GM19328 (cell line): ENCODE data around the gene TMEM81.

Experiments
- ATAC-seq: cut with Tn5 transposase; IDR thresholded peaks from one replicate; pipeline ENCODE4 v1.9.1; 2021; ENCODE audit warnings: mild to moderate bottlenecking, moderate library complexity; ENCODE audit not compliant: unreplicated experiment

The TMEM81 gene

GRCh38 chr1:205061227-205061626, 23.0 kb downstream of the TMEM81 start:
- no peak for ATAC-seq

- no peak for ATAC-seq
These were observed 23.5 kb downstream of the TMEM81 start for GRCh38 chr1:205060746-205061145.

- ATAC-seq = no peak
These were observed 24.6 kb downstream of the TMEM81 start for GRCh38 chr1:205059660-205060059.

- no peak for ATAC-seq
These were observed 25.4 kb downstream of the TMEM81 start for GRCh38 chr1:205058853-205059252.

- no peak for ATAC-seq
These were observed 26.3 kb downstream of the TMEM81 start for GRCh38 chr1:205057808-205058575.

- ATAC-seq = no peak
These were observed 27.2 kb downstream of the TMEM81 start for GRCh38 chr1:205056956-205057568.

- ATAC-seq = no peak
These were observed 28.1 kb downstream of the TMEM81 start for GRCh38 chr1:205056188-205056611.

GRCh38 chr1:205054013-205054412, 30.2 kb downstream of the TMEM81 start:
- no peak for ATAC-seq

GRCh38 chr1:205053296-205053695, 31.0 kb downstream of the TMEM81 start:
- no peak for ATAC-seq

- no peak for ATAC-seq
These were observed 31.6 kb downstream of the TMEM81 start for GRCh38 chr1:205052690-205053089.

- no peak for ATAC-seq
These were observed 34.8 kb downstream of the TMEM81 start for GRCh38 chr1:205049479-205049878.

GRCh38 chr1:205048382-205048781, 35.9 kb downstream of the TMEM81 start:
- ATAC-seq = no peak

- no peak for ATAC-seq
These were observed 36.5 kb downstream of the TMEM81 start for GRCh38 chr1:205047764-205048231.

GRCh38 chr1:205046870-205047269, 37.4 kb downstream of the TMEM81 start:
- ATAC-seq = no peak

- no peak for ATAC-seq
These were observed 39.1 kb downstream of the TMEM81 start for GRCh38 chr1:205045146-205045545.

GRCh38 chr1:205044741-205045140, 39.5 kb downstream of the TMEM81 start:
- no peak for ATAC-seq

GRCh38 chr1:205043866-205044265, 40.4 kb downstream of the TMEM81 start:
- ATAC-seq = no peak

GRCh38 chr1:205042911-205043806, 41.1 kb downstream of the TMEM81 start, which contains the start of gene CNTN2:
TSS of gene CNTN2 (plus strand) at chr1:205043212. CDS start at chr1:205053186, 9,974 bp downstream.
- no peak for ATAC-seq

GRCh38 chr1:205041998-205042910, 42.0 kb downstream of the TMEM81 start:
- ATAC-seq = no peak
